ENCODE measurements around the gene ANKH.
A peak's percentile ranks its signal among the peaks of the same experiment; 100 is the strongest.

The ANKH gene

GRCh38 chr5:14665101-14665822 lies 206.3 kb downstream of the ANKH start:
- DNase-seq (ENCODE audit: low read depth in 2 of 2), result no peak

GRCh38 chr5:14664270-14665100 lies 207.1 kb downstream of the ANKH start, which contains the start of gene OTULIN:
Gene OTULIN (plus strand): TSS chr5:14664718. CDS start chr5:14664826, 108 bp downstream.
- DNase-seq (ENCODE audit: low read depth in 2 of 2), result peak; percentile 67 to 72

DNA sequence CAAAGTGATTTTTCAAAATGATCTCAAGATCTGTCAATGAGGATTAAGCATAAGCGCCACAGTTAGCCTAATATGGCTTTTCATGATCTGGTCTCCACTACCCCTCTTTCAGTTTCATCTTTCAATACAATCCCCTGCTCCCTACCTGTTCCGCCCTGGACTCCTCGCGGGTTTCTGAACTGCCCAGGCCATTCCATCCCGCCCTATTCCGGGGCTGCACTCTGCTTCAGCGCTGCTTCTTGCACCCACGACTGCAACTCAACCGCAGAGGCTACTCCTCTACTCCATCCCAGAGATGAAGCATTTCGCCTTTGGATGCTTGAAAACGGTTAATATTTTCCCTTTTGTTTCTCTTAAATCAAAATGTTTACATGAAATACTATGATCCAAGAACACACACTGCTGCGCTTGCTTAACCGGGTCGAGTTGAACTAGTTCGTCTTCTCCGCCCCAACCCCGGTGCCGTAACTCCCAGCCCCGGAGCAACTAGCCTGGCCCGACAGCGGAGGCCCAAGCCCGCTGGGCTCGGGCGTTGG lies 207.8 kb downstream of the ANKH start:
- no peak for DNase-seq (ENCODE audit: low read depth in 2 of 2)

DNA sequence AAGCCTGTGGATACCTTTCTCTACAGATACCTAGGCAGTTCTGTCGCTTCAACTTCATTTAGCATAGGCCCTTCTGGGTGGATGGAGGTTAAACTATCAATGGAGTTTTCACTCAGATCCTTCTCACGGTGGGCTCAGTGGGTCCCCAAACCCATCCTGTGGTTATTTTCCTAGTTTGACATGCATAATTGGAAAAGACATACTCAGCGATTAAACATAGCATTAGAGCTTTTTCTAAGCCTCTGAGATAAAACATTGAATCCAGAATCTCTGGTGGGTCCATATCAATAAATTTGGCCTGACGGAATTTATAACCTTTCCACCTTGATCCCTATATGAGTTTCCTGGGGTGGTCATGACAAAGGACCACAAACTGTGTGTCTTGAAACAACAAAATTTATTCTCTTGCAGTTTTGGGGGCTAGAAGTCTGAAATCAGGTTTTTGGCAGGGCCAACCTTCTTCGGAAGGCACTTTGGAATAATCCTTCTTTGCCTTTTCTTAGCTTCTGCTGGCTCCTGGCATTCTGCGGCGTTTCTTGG lies 208.8 kb downstream of the ANKH start:
- DNase-seq (ENCODE audit: low read depth in 2 of 2), result no peak

GRCh38 chr5:14660833-14661232 lies 210.7 kb downstream of the ANKH start:
- no peak for DNase-seq (ENCODE audit: low read depth in 2 of 2)

DNA sequence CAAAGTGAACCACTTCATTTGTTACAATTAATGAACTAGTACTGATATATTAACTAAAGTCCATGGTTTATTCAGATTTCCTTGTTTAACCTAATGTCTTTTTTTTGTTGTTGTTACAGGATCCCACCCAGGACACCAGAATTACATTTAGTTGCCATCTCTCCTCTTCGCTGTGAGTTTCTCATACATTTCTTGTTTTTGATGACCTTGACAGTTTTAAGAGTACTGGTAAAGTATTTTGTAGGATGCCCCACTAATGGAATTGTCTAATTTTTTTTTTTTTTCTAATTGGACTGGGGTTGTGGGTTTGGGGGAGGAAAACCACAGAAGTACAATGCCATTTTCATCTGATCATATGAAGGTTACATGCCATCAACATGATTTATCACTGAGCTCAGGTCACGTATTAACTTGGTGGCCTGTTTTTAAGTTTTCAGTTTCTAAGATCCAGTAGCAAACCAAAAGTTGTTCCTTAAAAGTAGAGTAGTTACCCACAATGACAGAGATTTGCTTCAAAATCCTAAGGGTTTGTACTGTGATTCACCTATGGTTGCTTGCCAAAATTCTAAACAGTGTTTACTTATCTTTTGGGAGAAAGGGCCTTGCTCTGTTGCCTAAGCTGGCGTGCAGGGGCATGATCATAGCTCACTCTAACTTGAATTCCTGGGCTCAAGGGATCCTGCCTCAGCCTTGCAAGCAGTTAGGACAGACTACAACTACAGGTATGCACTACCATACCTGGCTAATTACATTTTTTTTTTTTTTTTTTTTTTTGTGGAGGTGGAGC lies 211.6 kb downstream of the ANKH start:
- DNase-seq (ENCODE audit: low read depth in 2 of 2), result no peak

GRCh38 chr5:14656898-14657297 lies 214.7 kb downstream of the ANKH start:
- no peak for DNase-seq (ENCODE audit: low read depth in 2 of 2)

DNA sequence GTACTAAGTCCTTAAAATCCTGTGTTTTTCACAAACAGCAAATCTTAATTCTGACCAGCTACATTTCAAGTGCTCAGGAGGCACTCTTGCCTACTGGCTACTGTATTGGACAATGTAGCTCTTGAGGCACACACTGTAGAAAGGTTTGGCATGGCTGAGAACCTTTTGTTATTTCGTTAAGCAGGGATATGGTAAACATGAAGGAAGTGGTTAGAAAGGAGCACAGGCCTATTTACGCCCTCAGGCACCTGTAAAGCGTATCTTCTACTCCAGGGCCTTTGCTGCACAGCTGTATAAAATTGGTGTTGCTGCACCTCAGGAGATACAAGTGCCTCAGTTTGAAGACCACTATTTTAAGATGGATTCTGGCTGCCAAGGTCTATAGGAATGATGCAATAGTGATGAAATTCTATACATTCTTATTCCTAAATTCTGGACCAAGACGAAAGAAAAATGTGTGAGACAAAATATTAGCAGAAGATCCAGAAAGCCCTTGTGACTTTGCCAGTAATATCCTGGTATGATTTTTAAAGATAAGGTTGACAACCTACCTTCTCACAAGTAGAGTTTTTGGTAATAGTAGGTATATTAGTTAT lies 216.3 kb downstream of the ANKH start:
- no peak for DNase-seq (ENCODE audit: low read depth in 2 of 2)
